Measurements from ENCODE around the gene ZNF382.
A peak's percentile ranks its signal among the peaks of the same experiment; 100 is the strongest.
"Not testable (repeated sequence)": the region's sequence is repeated elsewhere in the genome, so short reads cannot be mapped to it uniquely, and the experiment has no call there.

Gene ZNF382

GRCh38 chr19:36605101-36605876 is at the start of gene ZNF382:
Gene ZNF382 (plus strand): TSS chr19:36605313. CDS start chr19:36609915, 4,602 bp downstream.
- Histone ChIP-seq H3K4me3 (peak within 1 kb of the TSS; percentile 49 to 73 (median 58)), H3K27ac (peak within 1 kb of the TSS; percentile 14 to 82 (median 73))

GRCh38 chr19:36564391-36564790 is 40.7 kb upstream of the ZNF382 start:
- H3K27ac ChIP-seq = no peak overlapping the region
- H3K4me3 ChIP-seq = no peak overlapping the region

GRCh38 chr19:36572593-36573019 is 32.5 kb upstream of the ZNF382 start:
- Histone ChIP-seq H3K4me3 (peak overlapping the region; percentile 52 to 96 (median 73)), H3K27ac (peak overlapping the region in 20 of 21 experiments; percentile 54 to 96 (median 90))

GRCh38 chr19:36573020-36573894 is 31.9 kb upstream of the ZNF382 start, which contains the start of gene ZNF529:
Gene ZNF529 (minus strand): TSS chr19:36573292. CDS start chr19:36572346, 946 bp downstream.
- H3K27ac ChIP-seq = peak within 1 kb of the TSS; percentile 54 to 96 (median 89)

GRCh38 chr19:36573895-36574720 is 31.0 kb upstream of the ZNF382 start:
- peak overlapping the region in 20 of 21 experiments; percentile 76 to 96 (median 90) for H3K27ac ChIP-seq

More at GRCh38 chr19:36573020-36573894, 31.9 kb upstream of the ZNF382 start, which contains the start of gene ZNF529:
- peak within 1 kb of the TSS; percentile 52 to 96 (median 73) for H3K4me3 ChIP-seq

GRCh38 chr19:36574741-36575140 is 30.4 kb upstream of the ZNF382 start:
- peak overlapping the region in 1 of 21 experiments; percentile 96 for H3K27ac ChIP-seq
- peak overlapping the region in 2 of 7 experiments; percentile 68 to 71 for H3K4me3 ChIP-seq

More at GRCh38 chr19:36573895-36574720, 31.0 kb upstream of the ZNF382 start:
- peak overlapping the region; percentile 52 to 96 (median 73) for H3K4me3 ChIP-seq

- no peak overlapping the region for H3K4me3 ChIP-seq
- no peak overlapping the region for H3K27ac ChIP-seq
These were observed 27.7 kb upstream of the ZNF382 start for GRCh38 chr19:36577271-36577996.

GRCh38 chr19:36579255-36579654 is 25.9 kb upstream of the ZNF382 start:
- H3K27ac ChIP-seq = no peak overlapping the region
- no peak overlapping the region for H3K4me3 ChIP-seq

- not testable (repeated sequence) for H3K4me3 ChIP-seq, H3K27ac ChIP-seq
These were observed 2.4 kb upstream of the ZNF382 start for GRCh38 chr19:36602681-36603080.

GRCh38 chr19:36604656-36605100 is 435 bp upstream of the ZNF382 start:
- Histone ChIP-seq H3K27ac (peak overlapping the region in 19 of 21 experiments; percentile 14 to 82 (median 73)), H3K4me3 (peak overlapping the region; percentile 49 to 73 (median 58))

- Histone ChIP-seq H3K4me3 (peak overlapping the region; percentile 49 to 73 (median 58)), H3K27ac (peak overlapping the region in 14 of 21 experiments; percentile 14 to 82 (median 74))
These were observed 865 bp downstream of the ZNF382 start for GRCh38 chr19:36605877-36606478.

GRCh38 chr19:36627057-36627456 is 21.9 kb downstream of the ZNF382 start:
- Histone ChIP-seq H3K27ac (no peak overlapping the region), H3K4me3 (no peak overlapping the region)

- Histone ChIP-seq H3K27ac (no peak overlapping the region), H3K4me3 (no peak overlapping the region)
These were observed 30.2 kb downstream of the ZNF382 start for GRCh38 chr19:36635342-36635741.

GRCh38 chr19:36638862-36639510 is 33.9 kb downstream of the ZNF382 start:
- H3K4me3 ChIP-seq = no peak overlapping the region
- no peak overlapping the region for H3K27ac ChIP-seq

- H3K27ac ChIP-seq = no peak overlapping the region
- no peak overlapping the region for H3K4me3 ChIP-seq
These were observed 41.6 kb downstream of the ZNF382 start for GRCh38 chr19:36646746-36647145.

GRCh38 chr19:36652958-36653357 is 47.8 kb downstream of the ZNF382 start:
- H3K27ac ChIP-seq = no peak overlapping the region
- H3K4me3 ChIP-seq = no peak overlapping the region

- Histone ChIP-seq H3K27ac (peak overlapping the region in 9 of 21 experiments; percentile 33 to 88 (median 76)), H3K4me3 (peak overlapping the region; percentile 60 to 90 (median 70))
These were observed 60.7 kb downstream of the ZNF382 start for GRCh38 chr19:36665832-36666231.

All from skin epidermis (tissue), 12 donors.